Measurements from ENCODE around the gene CCDC116.
"Not testable (repeated sequence)": the region's sequence is repeated elsewhere in the genome, so short reads cannot be mapped to it uniquely, and the experiment has no call there.

CCDC116 gene

GRCh38 chr22:21674638-21675245 is 42.2 kb downstream of the CCDC116 start:
- DNase-seq (ENCODE audit: low spot score), result no peak
- no peak for TF ChIP-seq CTCF (IDR thresholded peaks at IDR 0.05; ENCODE audit: extremely low read depth, missing control alignments)

DNA sequence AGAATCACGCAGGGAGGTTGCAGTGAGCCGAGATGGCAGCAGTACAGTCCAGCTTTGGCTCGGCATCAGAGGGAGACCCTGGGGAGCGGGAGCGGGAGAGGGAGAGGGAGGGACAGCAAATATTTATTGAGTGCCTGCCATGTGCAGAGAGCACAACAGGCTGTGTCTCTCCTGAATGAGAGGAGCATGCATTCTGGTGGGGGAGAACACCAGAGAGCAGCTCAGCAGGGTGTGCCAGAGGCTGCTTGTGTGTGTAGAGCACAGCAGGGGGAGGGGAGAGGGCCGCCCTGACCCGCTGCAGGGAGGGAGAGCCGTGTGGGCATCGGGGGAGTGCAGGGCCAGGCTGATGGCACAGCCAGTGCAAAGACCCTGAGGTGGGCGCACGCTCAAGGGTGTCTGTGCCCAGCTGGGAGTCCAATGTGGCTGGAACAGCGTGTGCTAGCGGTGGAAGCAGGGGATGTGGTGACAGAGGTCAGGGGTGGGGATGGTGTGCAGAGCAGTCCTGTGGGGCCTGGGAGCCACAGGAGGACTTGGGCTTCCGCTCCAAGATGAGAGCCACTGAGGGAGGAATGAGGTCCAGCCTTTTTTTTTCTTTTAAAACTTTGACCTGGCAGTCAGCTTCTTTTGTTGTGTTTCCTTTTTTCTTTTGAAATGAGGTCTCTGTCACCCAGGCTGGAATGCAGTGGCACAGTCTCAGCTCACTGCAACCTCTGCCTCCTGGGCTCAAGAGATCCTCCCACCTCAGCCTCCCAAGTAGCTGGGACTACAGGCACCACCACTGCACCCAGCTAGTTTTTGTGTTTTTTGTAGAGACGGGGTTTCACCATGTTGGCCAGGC is 45.3 kb downstream of the CCDC116 start:
- no peak for DNase-seq (ENCODE audit: low spot score)
- no peak for TF ChIP-seq CTCF (IDR thresholded peaks at IDR 0.05; ENCODE audit: extremely low read depth, missing control alignments)

DNA sequence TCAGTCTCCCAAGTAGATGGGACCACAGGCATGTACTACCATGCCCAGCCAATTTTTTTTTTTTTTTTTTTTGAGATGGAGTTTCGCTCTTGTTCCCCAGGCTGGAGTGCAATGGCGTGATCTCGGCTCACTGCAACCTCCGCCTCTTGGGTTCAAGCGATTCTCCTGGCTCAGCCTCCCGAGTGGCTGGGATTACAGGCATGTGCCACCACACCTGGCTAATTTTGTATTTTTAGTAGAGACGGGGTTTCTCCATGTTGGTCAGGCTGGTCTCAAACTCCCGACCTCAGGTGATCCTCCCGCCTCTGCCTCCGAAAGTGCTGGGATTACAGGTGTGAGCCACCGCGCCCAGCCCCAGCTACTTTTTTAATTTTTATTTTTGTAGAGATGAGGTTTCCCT is 46.3 kb downstream of the CCDC116 start:
- not testable (repeated sequence) for DNase-seq (ENCODE audit: low spot score)

GRCh38 chr22:21679383-21679782 is 46.8 kb downstream of the CCDC116 start:
- DNase-seq (ENCODE audit: low spot score), result no peak
- no peak for TF ChIP-seq CTCF (IDR thresholded peaks at IDR 0.05; ENCODE audit: extremely low read depth, missing control alignments)

DNA sequence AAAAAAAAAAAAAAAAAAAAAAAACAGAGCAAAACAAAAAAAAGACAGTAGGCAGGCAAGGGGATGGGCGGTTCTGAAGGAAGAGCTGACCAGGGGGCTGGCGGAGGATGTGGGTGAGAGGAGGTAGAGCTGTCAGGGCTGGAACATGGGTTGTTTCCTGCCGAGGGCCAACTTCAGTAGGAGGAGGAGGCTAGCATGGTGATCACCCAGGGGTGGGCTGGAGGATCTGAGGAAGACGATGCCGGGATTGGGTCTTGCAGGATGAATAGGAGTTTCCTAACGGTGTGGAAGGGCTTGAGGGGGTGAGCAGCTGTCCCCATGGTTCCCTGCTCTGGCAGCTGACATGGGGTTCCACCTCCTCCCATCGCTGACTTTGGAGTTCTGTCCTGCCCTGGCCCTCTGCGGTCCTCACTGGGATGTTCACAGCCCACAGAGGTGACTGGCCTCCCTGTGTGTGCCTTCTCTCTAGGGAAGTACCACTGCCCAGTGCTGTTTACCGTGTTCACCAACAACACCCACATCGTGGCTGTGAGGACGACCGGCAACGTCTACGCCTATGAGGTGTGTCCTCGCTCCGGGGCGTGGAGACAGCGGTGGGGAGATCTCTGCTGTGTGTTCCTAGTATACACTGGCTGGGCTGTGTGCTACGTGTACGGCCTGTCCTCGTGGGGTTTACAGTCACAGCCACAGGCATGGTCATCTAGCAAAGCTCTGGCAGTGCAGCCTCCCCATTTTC is 48.4 kb downstream of the CCDC116 start:
- TF ChIP-seq CTCF (IDR thresholded peaks at IDR 0.05; ENCODE audit: extremely low read depth, missing control alignments), result no peak
- no peak for DNase-seq (ENCODE audit: low spot score)

GRCh38 chr22:21681566-21682370 is 49.2 kb downstream of the CCDC116 start:
- no peak for DNase-seq (ENCODE audit: low spot score)
- TF ChIP-seq CTCF (IDR thresholded peaks at IDR 0.05; ENCODE audit: extremely low read depth, missing control alignments), result no peak

GRCh38 chr22:21682385-21683175 is 50.0 kb downstream of the CCDC116 start:
- no peak for DNase-seq (ENCODE audit: low spot score)
- no peak for TF ChIP-seq CTCF (IDR thresholded peaks at IDR 0.05; ENCODE audit: extremely low read depth, missing control alignments)

Data from GM20000 (cell line).